G401 (cell line): ENCODE results near the gene SIRPA. TPM values are rescaled to one million over a fixed set of nuclear protein-coding genes. Genes with fewer than 3 reads are reported as not detected.

Experiments used
- DNase-seq: peaks from one replicate; pipeline ENCODE4 v3.0.0-alpha.2; 2015; ENCODE audit warnings: low spot score
- in situ Hi-C: cut with HindIII; loops from 2 replicates; pipeline ENCODE4 v1.10.0; 2016; ENCODE audit warnings: low sequenced_read_pairs, mixed read lengths
- total RNA-seq: library from RNA; depleted of rRNA; stranded (reverse); fragments of >200 nt; shearing (Covaris generic); gene quantifications from 2 replicates; pipeline ENCODE4 v1.2.3, GENCODE V29; 2014

SIRPA gene
- total RNA-seq, 1 experiment from 2014 or later: 16.7 TPM

- DNase-seq: no peak
- in situ Hi-C loops: no loop called here
These were observed 27.5 kb upstream of the SIRPA start for GRCh38 chr20:1867495-1868260.

DNA sequence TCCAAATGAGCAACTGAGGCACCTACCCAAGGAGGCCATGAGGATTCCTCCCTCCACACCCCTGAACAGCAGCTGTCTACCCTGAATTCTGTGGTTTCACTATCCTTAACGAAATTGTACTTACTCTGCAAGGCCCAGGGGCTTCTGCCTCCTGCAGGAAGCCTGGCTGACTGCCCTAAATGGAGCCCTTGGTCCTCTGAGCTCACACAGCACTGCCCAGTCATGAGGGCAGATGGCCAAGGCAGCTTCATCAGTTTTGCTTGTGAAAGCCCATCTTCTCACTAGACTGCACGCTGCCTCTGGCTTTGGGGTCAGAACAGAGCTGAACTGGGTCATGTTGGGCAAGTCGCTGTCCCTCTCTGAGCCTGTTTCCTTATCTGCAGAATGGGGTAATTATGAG, 26.4 kb upstream of the SIRPA start:
- DNase-seq: no peak
- in situ Hi-C loops: no loop called here

- DNase-seq: no peak
- in situ Hi-C loops: no loop called here
These were observed 24.9 kb upstream of the SIRPA start for GRCh38 chr20:1870323-1870722.

GRCh38 chr20:1870792-1871550, 24.2 kb upstream of the SIRPA start:
- DNase-seq: no peak
- in situ Hi-C loops: no loop called here

GRCh38 chr20:1871807-1872458, 23.3 kb upstream of the SIRPA start:
- in situ Hi-C loops: no loop called here
- no peak for DNase-seq

GRCh38 chr20:1872459-1873097, 22.6 kb upstream of the SIRPA start:
- DNase-seq: no peak
- in situ Hi-C loops: no loop called here

- DNase-seq: no peak
- in situ Hi-C loops: no loop called here
These were observed 20.6 kb upstream of the SIRPA start for GRCh38 chr20:1874450-1875182.

DNA sequence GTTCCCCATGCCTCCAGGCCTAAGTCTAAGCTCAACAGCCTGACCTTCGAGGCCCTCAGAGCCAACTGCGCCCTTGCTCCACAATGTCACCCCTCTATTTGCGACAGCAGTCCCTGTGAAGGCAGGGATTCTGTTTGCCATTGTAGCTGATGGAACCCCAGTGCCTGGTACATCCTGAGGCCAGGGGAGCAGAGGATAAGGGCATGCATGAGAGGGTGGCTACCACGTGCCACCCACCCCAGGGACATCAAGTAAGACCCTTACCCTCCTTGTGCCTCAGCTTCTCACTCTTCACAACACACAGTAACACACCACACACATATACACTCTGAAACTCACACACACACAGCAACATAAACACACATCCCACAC, 20.0 kb upstream of the SIRPA start:
- no peak for DNase-seq
- in situ Hi-C loops: no loop called here

GRCh38 chr20:1875762-1876161, 19.4 kb upstream of the SIRPA start:
- no peak for DNase-seq
- in situ Hi-C loops: no loop called here

DNA sequence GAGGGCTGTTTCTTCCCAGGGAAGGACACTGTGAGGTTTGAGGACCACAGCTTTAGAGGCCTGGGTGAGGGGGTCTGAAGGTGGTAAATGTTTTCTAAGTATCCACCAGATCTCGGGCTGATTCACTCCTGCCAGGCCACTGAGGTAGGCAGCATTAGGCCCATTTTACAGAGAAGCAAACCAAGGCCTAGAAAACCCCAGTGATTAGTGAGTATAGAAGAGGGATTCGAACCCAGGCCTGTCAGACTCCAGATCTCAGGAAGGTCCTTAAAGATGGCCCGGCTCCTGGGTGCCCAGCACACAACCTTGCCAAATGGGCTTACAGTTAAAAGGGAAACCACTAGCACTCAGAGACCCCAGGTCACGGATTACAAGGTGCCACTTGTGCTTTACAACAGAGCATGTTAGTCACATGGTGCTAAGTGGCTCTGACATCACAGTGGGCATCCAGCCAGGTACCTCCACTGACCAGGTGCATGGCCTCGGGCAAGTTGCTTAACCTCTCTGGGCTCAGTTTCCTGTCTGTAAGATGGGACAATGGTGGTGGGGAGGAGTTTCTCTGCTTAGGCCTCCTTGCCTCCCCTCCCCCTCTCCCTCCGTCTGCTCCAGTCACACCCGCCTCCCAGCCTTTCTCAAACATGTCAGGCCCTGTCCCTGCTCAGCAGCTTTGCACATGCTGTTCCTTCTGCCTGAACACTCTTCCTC, 18.8 kb upstream of the SIRPA start:
- DNase-seq: no peak
- in situ Hi-C loops: no loop called here

DNA sequence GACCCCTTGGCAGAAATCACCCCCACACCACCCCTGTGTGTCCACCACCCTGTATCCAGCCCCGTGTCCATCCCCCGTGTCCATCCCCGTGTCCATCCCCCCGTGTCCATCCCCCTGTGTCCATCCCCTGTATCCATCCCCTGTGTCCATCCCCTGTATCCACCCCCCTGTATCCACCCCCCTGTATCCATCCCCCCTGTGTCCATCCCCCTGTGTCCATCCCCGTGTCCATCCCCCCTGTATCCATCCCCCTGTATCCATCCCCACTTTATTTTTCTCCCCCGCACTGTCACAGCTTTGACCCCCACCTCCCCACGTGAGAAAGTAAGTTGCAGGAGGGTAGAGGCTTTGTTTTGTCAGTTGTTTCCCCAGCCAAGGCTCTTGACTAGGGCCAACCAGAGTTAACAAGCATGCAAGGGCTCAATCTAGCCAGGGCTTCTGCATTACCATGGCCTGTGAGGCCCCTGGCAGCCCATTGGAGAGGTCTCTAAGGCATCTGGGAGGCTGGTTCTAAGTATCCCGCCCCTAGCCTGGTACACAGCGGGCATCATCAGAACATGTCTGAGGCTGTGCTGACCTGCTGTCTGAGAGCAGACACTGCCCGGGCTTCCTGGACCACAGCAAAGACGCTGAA, 18.1 kb upstream of the SIRPA start:
- no peak for DNase-seq
- in situ Hi-C loops: no loop called here

DNA sequence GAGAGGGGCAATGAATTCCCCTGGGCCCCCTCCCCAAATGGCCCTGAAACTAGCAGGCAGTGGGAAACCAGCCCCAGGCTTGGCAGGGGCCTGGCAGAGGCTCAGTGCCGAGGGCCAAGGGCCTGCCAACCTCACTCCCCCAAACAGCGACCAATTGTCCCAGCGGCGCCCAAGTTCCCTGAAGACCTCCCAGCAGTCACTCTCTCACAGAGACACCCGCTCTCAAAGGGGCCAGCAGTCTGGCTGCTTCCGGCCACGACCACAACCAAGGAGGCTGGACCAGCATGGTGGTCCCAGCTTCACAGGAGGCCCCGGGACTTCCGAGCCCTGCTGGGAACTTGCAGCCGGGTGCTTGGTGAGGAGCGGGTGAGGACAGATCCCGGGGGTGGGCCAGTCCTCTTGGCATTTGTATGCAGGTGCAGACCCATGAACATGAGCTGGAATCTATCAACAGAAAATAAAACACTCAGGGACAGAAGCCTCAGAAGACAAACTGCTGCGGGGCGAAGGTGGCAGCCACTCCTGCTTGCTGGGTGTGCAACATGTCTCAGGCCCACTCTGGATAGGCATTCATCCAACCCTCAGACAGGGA, 17.5 kb upstream of the SIRPA start:
- DNase-seq: no peak
- in situ Hi-C loops: no loop called here

DNA sequence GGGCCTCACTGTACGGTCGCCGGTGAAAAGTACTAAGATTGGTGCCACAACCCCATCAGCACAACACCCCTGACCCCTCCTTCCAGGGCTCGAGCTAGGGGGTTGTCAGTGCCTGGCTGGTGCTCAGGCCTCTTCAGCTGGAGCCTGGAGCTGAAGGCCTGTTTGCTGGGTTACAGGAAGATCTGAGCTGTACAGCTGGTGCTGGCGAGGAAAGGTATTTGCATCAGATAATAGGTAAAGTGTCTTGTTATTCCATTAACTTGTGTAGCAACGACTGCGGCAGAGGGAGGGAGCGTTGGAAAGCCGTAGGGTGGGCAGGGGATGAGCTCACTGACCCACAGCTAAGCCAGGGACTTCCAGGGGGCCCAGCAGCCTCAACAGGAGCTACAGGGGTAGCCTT, 15.8 kb upstream of the SIRPA start:
- in situ Hi-C loops: no loop called here
- no peak for DNase-seq

GRCh38 chr20:1879934-1880333, 15.3 kb upstream of the SIRPA start:
- in situ Hi-C loops: no loop called here
- no peak for DNase-seq

- DNase-seq: no peak
- in situ Hi-C loops: no loop called here
These were observed 14.5 kb upstream of the SIRPA start for GRCh38 chr20:1880529-1881239.

GRCh38 chr20:1881240-1881835, 13.9 kb upstream of the SIRPA start:
- in situ Hi-C loops: no loop called here
- DNase-seq: peak; percentile 66

DNA sequence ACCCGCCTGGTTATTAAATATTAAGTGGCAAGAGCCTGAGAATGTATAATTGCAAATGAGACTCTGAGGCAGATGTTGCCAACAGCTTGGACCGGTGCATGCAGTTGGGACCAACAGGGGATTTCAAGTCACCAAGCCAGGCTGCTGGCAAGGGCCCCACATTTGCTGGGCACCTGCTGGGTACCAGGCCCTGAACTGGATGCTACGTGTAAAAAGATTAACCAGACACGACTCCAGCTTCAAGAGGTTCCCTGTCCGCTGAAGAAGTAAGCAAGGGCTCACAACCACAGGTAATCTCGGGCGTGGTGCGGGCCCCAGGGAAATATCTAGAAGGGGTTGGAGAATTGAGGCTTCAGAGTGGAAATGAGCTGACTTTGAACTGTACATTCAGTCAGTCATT, 13.2 kb upstream of the SIRPA start:
- DNase-seq: no peak
- in situ Hi-C loops: no loop called here
